Stomach (tissue), 4 donors: ENCODE results near the gene PTBP3.

ENCODE experiments used
- POLR2A ChIP-seq, 4 donors: fragments of 450-650 bp; IDR thresholded peaks; one replicate each; pipeline ENCODE4 v1.6.1; 2016; ENCODE audit warnings: antibody characterized with exemption in 4 of 4, control low read depth in 2 of 4, mild to moderate bottlenecking in 1 of 4, moderate library complexity in 1 of 4
- TF ChIP-seq, protein P1 (sequence below), 7 experiments: fragments of 450-650 bp in 4 of 7; fragments of 200-600 bp in 3 of 7; sonication (generic) in 3 of 7; IDR thresholded peaks; one replicate each; pipeline ENCODE4 v1.5.1; 2016 to 2019; ENCODE audit warnings: antibody characterized with exemption in 7 of 7, control low read depth in 2 of 7, mild to moderate bottlenecking in 1 of 7

DNA sequence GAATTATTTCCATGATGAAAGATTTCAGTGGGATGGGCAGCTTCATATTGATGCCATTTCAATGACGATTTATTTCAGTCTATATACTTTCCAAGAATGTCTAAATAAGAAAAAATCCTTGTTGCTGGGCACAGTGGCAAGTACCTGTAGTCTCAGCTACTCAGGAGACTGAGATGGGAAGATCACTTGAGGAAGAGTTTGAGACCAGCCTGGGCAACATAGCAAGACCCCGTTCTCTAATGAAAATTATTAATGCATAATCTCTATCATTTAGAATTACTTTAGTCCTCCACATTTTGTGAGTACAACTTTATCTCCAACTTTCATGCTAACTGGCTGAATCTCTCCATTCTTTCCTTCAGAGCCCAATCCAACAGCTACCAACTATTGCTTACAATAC is 52.5 kb downstream of the PTBP3 start:
- TF ChIP-seq, protein P1, sequence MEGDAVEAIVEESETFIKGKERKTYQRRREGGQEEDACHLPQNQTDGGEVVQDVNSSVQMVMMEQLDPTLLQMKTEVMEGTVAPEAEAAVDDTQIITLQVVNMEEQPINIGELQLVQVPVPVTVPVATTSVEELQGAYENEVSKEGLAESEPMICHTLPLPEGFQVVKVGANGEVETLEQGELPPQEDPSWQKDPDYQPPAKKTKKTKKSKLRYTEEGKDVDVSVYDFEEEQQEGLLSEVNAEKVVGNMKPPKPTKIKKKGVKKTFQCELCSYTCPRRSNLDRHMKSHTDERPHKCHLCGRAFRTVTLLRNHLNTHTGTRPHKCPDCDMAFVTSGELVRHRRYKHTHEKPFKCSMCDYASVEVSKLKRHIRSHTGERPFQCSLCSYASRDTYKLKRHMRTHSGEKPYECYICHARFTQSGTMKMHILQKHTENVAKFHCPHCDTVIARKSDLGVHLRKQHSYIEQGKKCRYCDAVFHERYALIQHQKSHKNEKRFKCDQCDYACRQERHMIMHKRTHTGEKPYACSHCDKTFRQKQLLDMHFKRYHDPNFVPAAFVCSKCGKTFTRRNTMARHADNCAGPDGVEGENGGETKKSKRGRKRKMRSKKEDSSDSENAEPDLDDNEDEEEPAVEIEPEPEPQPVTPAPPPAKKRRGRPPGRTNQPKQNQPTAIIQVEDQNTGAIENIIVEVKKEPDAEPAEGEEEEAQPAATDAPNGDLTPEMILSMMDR (IDR thresholded peaks at IDR 0.05), result no peak
- TF ChIP-seq POLR2A (IDR thresholded peaks at IDR 0.05), result no peak
